HG03103 (cell line): ENCODE results near the gene COPZ2.
"Not testable (repeated sequence)": the region's sequence is repeated elsewhere in the genome, so short reads cannot be mapped to it uniquely, and the experiment has no call there.

ENCODE experiments used
- ATAC-seq: cut with Tn5 transposase; IDR thresholded peaks from one replicate; pipeline ENCODE4 v1.9.1; 2021; ENCODE audit warnings: low read depth; ENCODE audit not compliant: unreplicated experiment

The COPZ2 gene

GRCh38 chr17:48037036-48037837, at the start of gene COPZ2:
COPZ2 (minus strand) TSS chr17:48037797; CDS start chr17:48037777, 20 bp downstream.
- ATAC-seq = no peak

- ATAC-seq = no peak
Measured at GRCh38 chr17:48084932-48085331, 47.3 kb upstream of the COPZ2 start.

GRCh38 chr17:48081858-48082257, 44.3 kb upstream of the COPZ2 start:
- no peak for ATAC-seq

- ATAC-seq = not testable (repeated sequence)
Measured at GRCh38 chr17:48077152-48077551, 39.6 kb upstream of the COPZ2 start.

GRCh38 chr17:48074322-48075081, 36.9 kb upstream of the COPZ2 start:
- no peak for ATAC-seq

- not testable (repeated sequence) for ATAC-seq
Measured at GRCh38 chr17:48073566-48074094, 36.0 kb upstream of the COPZ2 start.

GRCh38 chr17:48072811-48073210, 35.2 kb upstream of the COPZ2 start:
- ATAC-seq = not testable (repeated sequence)

- no peak for ATAC-seq
Measured at GRCh38 chr17:48071654-48072053, 34.1 kb upstream of the COPZ2 start.

GRCh38 chr17:48070195-48070594, 32.6 kb upstream of the COPZ2 start:
- no peak for ATAC-seq

- ATAC-seq = no peak
Measured at GRCh38 chr17:48068491-48068961, 30.9 kb upstream of the COPZ2 start.

- ATAC-seq = not testable (repeated sequence)
Measured at GRCh38 chr17:48067808-48068207, 30.2 kb upstream of the COPZ2 start.

- no peak for ATAC-seq
Measured at GRCh38 chr17:48067245-48067644, 29.6 kb upstream of the COPZ2 start.

- ATAC-seq = no peak
Measured at GRCh38 chr17:48066656-48067055, 29.1 kb upstream of the COPZ2 start.

- no peak for ATAC-seq
Measured at GRCh38 chr17:48066192-48066591, 28.6 kb upstream of the COPZ2 start.

- no peak for ATAC-seq
Measured at GRCh38 chr17:48064638-48065037, 27.0 kb upstream of the COPZ2 start.

- no peak for ATAC-seq
Measured at GRCh38 chr17:48062273-48062672, 24.7 kb upstream of the COPZ2 start.

- no peak for ATAC-seq
Measured at GRCh38 chr17:48060249-48060648, 22.7 kb upstream of the COPZ2 start.

- ATAC-seq = no peak
Measured at GRCh38 chr17:48059125-48059668, 21.6 kb upstream of the COPZ2 start.

- ATAC-seq = no peak
Measured at GRCh38 chr17:48058393-48059124, 21.0 kb upstream of the COPZ2 start.

GRCh38 chr17:48057626-48058025, 20.0 kb upstream of the COPZ2 start:
- no peak for ATAC-seq
